ENCODE measurements around the gene ATG2A.

- no peak for TF ChIP-seq CTCF (IDR thresholded peaks at IDR 0.05; ENCODE audit: low read length)
- no peak for TF ChIP-seq EZH2 (optimal IDR thresholded peaks at IDR 0.05; ENCODE audit: low read depth, low read length)
- no peak for TF ChIP-seq EZH2phosphoT487 (IDR thresholded peaks at IDR 0.05; ENCODE audit: low read length)
These were observed 15.3 kb upstream of the ATG2A start for GRCh38 chr11:64932324-64932723.

Measured in MM.1S (cell line).